ENCODE data around the gene ABCC4. TPM values are rescaled to one million over a fixed set of nuclear protein-coding genes. Genes with fewer than 3 reads are reported as not detected.

Gene ABCC4
- total RNA-seq, 1 donor from 2014 or later = 11.7 TPM

DNA sequence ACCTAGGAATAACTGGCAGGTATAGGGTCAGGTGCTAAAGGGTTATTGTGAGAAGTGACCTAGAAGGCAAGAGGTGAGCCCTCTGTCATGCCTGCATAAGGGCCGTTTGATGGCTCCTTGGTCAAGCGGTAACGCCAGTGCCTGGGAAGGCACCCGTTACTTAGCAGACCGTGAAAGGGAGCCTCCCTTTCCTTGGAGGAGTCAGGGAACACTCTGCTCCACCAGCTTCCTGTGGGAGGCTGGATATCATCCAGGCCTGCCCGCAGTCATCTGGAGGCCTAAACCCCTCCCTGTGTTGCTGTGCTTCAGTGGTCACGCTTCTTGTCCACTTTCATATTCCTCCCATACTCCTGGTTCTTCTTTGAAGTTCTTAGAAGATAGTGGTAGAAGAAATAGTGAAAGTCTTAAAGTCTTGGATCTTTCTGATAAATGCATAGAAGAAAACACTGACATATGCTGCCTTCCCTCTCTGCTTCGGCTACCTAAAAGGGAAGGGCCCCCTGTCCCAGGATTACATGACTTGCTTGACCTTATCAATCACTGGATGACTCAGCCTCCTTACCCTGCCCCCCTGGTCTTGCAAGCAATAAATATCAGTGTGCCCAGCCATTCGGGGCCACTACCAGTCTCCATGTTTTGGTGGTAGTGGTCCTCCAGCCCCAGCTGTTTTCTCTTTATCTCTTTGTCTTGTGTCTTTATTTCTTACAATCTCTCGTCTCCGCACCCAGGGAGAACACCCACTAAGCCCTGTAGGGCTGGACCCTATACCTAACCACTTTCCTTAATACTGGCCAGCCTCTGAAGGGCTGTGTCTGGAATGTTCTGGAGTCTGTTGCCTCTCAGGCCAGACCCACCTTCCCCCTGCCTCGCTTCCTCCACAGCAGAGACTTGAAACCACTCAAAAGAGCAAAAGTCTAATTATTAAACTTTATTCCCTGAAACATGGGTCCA lies 16.1 kb upstream of the ABCC4 start:
- DNase-seq (no peak), ATAC-seq (ENCODE audit: low read depth) (no peak)
- CTCF ChIA-PET = interaction anchor here (1.1 kb wide), 1 partner anchor 128 kb away, joined by 3 read pairs; no protein-coding TSS in a partner anchor
- H3K27me3 Mint-ChIP-seq = peaks cover 8% of the 10 kb centered on the region
- H3K9me3 Mint-ChIP-seq = no peaks in the 10 kb centered on the region
- intact Hi-C loops (cut with micrococcal nuclease) = no loop called here
- TF ChIP-seq, protein P1, sequence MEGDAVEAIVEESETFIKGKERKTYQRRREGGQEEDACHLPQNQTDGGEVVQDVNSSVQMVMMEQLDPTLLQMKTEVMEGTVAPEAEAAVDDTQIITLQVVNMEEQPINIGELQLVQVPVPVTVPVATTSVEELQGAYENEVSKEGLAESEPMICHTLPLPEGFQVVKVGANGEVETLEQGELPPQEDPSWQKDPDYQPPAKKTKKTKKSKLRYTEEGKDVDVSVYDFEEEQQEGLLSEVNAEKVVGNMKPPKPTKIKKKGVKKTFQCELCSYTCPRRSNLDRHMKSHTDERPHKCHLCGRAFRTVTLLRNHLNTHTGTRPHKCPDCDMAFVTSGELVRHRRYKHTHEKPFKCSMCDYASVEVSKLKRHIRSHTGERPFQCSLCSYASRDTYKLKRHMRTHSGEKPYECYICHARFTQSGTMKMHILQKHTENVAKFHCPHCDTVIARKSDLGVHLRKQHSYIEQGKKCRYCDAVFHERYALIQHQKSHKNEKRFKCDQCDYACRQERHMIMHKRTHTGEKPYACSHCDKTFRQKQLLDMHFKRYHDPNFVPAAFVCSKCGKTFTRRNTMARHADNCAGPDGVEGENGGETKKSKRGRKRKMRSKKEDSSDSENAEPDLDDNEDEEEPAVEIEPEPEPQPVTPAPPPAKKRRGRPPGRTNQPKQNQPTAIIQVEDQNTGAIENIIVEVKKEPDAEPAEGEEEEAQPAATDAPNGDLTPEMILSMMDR (IDR thresholded peaks at IDR 0.05) = no peak
- H3K36me3 Mint-ChIP-seq (ENCODE audit: low read depth) = no peaks in the 10 kb centered on the region
- no peak overlapping the region for H3K27ac Mint-ChIP-seq
- H3K4me1 Mint-ChIP-seq = no peaks in the 10 kb centered on the region
- POLR2A ChIA-PET = no interaction called here
- H3K4me3 Mint-ChIP-seq = no peak overlapping the region

DNA sequence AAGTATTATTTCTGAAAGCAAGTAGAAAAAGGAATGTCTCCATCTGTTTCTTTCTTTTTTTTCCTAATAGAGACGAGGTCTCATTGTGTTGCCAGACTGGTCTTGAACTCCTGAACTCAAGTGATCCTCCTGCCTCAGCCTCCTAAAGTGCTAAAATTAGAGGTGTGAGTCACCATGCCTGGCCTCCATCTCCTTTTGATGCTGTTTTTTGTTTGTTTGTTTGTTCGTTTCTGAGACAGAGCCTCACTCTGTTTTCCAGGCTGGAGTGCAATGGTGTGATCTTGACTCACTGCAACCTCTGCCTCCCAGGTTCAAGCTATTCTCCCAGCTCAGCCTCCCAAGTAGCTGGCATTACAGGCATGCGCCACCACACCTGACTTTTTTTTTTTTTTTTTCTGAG lies 14.5 kb upstream of the ABCC4 start:
- Mint-ChIP-seq H3K4me3 (no peak overlapping the region), H3K4me1 (no peaks in the 10 kb centered on the region), H3K27me3 (peaks cover 8% of the 10 kb centered on the region), H3K36me3 (ENCODE audit: low read depth) (no peaks in the 10 kb centered on the region), H3K9me3 (no peaks in the 10 kb centered on the region), H3K27ac (no peak overlapping the region)
- DNase-seq (no peak), ATAC-seq (ENCODE audit: low read depth) (no peak)
- ChIA-PET CTCF (interaction anchor here (1.1 kb wide), 1 partner anchor 126 kb away, joined by 3 read pairs; no protein-coding TSS in a partner anchor), POLR2A (no interaction called here)
- intact Hi-C loops (cut with micrococcal nuclease) = no loop called here
- TF ChIP-seq, protein P1 (IDR thresholded peaks at IDR 0.05) = no peak

DNA sequence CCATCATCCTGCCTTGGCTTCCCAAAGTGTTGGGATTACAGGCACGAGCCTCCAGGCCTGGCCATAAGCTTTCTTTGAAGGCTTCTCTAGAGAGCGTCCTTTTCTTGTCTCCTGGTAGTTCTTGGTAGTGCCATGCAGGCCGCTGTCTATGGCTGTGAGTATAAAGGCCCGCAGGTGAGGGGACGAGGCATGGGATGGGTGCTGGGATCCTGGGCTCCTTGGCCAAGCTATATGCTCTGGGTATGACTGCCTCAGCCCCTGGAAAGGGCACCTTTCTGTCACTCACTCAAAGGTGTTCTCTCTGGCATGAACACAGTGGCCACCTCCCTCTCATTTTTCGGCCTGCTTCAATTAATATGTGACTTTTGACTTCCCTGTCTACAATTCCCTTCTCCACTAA lies 6.3 kb upstream of the ABCC4 start:
- CTCF ChIA-PET = no interaction called here
- intact Hi-C loops (cut with micrococcal nuclease) = no loop called here
- no peak for ATAC-seq (ENCODE audit: low read depth)

DNA sequence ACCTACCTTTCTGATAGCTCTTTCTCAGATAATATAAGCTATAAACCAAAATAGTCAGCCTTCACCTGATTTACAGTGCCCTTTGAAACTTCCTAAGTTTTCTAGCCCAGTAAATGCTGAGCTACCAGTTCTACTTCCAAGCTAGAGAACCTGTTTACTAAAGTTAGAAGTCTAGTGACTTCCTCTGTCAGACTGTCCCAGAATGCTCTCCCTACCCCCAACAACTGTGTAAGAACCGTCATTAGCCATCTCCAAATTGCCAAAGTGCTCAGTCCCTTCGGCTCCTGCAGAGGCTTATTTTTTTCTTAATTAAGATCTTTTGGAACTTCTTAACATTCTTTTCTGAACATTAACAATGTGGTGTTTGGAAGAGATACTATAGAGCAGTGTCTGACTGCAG lies 3.2 kb upstream of the ABCC4 start:
- Mint-ChIP-seq H3K36me3 (ENCODE audit: low read depth) (no peaks in the 10 kb centered on the region), H3K4me3 (no peak overlapping the region), H3K27ac (no peak overlapping the region), H3K9me3 (no peaks in the 10 kb centered on the region), H3K4me1 (peaks cover 18% of the 10 kb centered on the region), H3K27me3 (no peaks in the 10 kb centered on the region)
- CTCF ChIA-PET = no interaction called here
- POLR2A ChIA-PET = no interaction called here
- intact Hi-C loops (cut with micrococcal nuclease) = loop anchor here (5.0 kb wide), 1 partner anchor 373 kb away; the partner anchor contains the start of gene DNAJC3
- TF ChIP-seq, protein P1 (IDR thresholded peaks at IDR 0.05) = no peak
- no peak for ATAC-seq (ENCODE audit: low read depth)
- DNase-seq = no peak

More for the DNA sequence above, 6.3 kb upstream of the ABCC4 start:
- POLR2A ChIA-PET = no interaction called here
- Mint-ChIP-seq H3K9me3 (no peaks in the 10 kb centered on the region), H3K27me3 (no peaks in the 10 kb centered on the region), H3K4me1 (no peaks in the 10 kb centered on the region), H3K27ac (no peak overlapping the region), H3K36me3 (ENCODE audit: low read depth) (no peaks in the 10 kb centered on the region), H3K4me3 (no peak overlapping the region)
- TF ChIP-seq, protein P1 (IDR thresholded peaks at IDR 0.05) = no peak
- DNase-seq = no peak

DNA sequence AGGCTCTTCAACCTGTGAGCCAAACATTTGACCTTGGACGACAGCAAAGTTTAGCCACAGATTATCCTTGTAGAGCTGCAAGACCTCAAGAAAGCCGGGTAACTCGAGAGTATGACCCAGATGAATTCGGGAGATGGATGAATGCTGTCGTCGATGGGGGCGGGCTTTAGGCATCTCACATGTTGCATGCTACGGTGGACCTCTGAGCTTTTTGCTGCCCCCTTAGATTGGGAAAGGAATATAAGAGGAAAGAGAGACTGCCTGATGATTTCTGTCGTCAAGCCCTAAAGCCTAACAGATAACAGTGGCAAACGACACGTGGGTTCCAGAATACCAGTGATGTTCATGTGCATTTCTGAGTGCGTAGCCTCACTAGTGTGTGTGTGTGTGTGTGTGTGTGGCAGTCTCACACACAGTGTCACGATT lies 730 bp upstream of the ABCC4 start:
- Mint-ChIP-seq H3K27me3 (no peaks in the 10 kb centered on the region), H3K4me1 (peaks cover 26% of the 10 kb centered on the region), H3K9me3 (no peaks in the 10 kb centered on the region), H3K36me3 (ENCODE audit: low read depth) (no peaks in the 10 kb centered on the region), H3K27ac (peak overlapping the region; percentile 35), H3K4me3 (peak overlapping the region; percentile 83)
- intact Hi-C loops (cut with micrococcal nuclease) = loop anchor here (1.0 to 5.0 kb wide), 4 partner anchors 21 to 375 kb away; partner anchors contain the start of gene DNAJC3
- ATAC-seq (ENCODE audit: low read depth) (peak; percentile 8), DNase-seq (no peak)
- POLR2A ChIA-PET = no interaction called here
- CTCF ChIA-PET = interaction anchor here (0.8 to 2.3 kb wide), 4 partner anchors 75 to 110 kb away, joined by 3 to 13 read pairs (median 4); no protein-coding TSS in a partner anchor
- TF ChIP-seq, protein P1 (IDR thresholded peaks at IDR 0.05) = no peak
